ENCODE data around the gene SPHK1.

Gene SPHK1

DNA sequence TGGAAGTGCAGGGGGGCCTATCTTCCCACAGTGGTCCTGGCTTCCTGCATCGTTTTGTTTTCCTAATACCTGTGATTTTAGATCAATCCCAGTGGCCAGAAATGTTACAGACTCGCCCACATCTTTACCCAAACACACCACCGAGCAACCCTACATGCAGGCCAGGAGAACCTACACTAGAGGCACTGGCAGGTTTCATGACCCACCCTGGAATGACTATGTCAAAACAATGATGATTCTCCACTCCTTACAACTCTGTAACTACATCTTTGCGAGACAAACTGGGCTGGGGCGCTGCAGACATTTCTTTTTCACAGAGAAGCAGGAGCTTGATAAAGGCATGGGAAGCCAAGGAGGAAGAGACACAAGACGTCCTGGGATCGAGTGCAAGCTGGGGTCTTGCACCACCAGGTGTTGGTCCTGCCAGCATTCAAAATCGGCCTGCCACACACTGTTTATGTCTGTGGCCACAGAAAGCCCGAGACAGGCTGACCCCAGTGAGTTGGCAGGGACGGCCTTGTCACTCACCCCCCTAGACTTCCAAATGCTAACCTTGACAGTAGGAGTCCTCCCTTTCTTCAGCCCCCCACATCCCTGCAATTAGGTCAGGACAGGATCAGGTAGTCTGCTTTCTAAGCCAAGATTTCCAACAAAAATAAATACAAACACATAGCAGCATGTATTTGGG, 36.1 kb downstream of the SPHK1 start:
- no peak overlapping the region for H3K27ac ChIP-seq
- TF ChIP-seq, protein P1, sequence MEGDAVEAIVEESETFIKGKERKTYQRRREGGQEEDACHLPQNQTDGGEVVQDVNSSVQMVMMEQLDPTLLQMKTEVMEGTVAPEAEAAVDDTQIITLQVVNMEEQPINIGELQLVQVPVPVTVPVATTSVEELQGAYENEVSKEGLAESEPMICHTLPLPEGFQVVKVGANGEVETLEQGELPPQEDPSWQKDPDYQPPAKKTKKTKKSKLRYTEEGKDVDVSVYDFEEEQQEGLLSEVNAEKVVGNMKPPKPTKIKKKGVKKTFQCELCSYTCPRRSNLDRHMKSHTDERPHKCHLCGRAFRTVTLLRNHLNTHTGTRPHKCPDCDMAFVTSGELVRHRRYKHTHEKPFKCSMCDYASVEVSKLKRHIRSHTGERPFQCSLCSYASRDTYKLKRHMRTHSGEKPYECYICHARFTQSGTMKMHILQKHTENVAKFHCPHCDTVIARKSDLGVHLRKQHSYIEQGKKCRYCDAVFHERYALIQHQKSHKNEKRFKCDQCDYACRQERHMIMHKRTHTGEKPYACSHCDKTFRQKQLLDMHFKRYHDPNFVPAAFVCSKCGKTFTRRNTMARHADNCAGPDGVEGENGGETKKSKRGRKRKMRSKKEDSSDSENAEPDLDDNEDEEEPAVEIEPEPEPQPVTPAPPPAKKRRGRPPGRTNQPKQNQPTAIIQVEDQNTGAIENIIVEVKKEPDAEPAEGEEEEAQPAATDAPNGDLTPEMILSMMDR (IDR thresholded peaks at IDR 0.05): no peak
- no peak for TF ChIP-seq ZFX (IDR thresholded peaks at IDR 0.05; ENCODE audit: borderline replicate concordance)

DNA sequence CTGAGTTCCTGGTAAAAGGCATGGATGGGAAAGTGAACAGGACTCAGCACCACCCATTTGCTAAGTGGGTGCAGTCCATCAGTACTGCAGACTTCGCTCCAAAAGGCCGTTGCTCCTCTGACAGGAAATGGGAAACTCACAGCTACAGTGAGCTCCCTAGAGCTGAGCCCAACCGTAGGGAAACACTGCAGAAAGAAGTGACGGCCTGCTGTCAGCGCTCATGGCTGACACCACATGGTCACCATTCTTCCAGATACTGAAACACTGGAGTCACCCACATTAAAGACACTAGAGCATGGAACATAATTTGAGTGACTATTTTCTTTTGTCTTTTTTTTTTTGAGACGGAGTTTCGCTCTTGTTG, 36.6 kb downstream of the SPHK1 start:
- no peak overlapping the region for H3K27ac ChIP-seq
- no peak for TF ChIP-seq ZFX (IDR thresholded peaks at IDR 0.05; ENCODE audit: borderline replicate concordance)
- TF ChIP-seq, protein P1 (IDR thresholded peaks at IDR 0.05): no peak

DNA sequence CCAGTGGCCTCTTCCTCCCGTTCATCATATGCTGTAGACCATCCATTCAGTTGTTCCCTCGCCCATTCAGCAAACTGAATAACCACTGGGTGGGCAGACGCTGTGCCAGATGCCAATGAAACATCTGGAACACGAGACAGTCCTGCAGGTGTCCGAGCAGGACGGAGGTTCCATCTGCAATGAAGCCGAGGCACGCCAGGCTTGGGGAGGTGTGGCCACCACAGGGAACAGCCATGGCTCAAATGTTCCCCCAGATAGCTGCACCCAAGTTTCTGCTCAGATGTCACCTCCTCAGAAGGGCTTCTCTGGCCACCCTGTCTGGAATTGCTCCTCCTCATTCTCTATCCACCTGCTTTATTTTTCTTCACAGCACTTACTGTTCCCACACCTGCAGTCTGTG, 38.0 kb downstream of the SPHK1 start:
- no peak overlapping the region for H3K27ac ChIP-seq
- TF ChIP-seq, protein P1 (IDR thresholded peaks at IDR 0.05): no peak

DNA sequence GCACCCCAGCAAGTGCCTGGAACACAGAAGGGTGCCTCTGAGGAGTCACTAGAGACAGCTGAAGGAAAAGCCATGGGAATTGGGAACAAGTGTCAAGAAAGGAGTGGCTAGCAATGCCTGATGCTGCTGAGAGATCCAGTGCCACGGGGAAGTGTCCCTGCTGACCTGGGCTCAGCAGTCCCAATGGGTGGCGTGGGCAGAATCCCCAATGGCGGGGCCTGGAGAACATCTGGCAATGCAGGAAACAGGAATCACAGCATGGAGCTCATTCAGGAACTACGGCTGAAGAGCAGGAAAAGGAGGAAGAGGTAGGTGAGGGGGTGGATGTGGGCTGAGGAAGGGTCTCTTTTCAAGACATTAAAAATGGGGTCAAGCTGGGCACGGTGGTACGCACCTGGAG, 38.5 kb downstream of the SPHK1 start:
- no peak overlapping the region for H3K27ac ChIP-seq
- no peak for TF ChIP-seq ZFX (IDR thresholded peaks at IDR 0.05; ENCODE audit: borderline replicate concordance)
- TF ChIP-seq, protein P1 (IDR thresholded peaks at IDR 0.05): no peak

DNA sequence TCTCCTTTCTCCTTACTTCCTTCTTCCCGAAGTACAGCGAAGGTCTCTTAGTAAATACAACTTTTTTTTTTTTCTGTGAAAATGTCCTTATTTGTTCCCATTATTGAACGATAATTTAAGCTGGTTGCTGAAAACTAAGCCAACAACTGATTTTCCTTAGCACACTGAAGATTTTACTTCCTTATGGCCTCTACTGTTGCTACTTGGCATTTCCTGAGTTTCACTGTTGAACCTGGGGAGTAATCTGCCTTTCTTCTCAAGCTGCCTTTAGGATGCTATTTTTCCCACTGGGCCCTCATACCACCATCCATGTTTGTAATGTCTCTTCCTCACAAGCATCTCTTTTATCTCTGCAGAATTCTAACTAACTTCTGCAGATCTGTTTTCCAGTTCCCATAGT, 42.4 kb downstream of the SPHK1 start:
- TF ChIP-seq ZFX (IDR thresholded peaks at IDR 0.05; ENCODE audit: borderline replicate concordance): no peak
- TF ChIP-seq, protein P1 (IDR thresholded peaks at IDR 0.05): no peak
- H3K27ac ChIP-seq: no peak overlapping the region

DNA sequence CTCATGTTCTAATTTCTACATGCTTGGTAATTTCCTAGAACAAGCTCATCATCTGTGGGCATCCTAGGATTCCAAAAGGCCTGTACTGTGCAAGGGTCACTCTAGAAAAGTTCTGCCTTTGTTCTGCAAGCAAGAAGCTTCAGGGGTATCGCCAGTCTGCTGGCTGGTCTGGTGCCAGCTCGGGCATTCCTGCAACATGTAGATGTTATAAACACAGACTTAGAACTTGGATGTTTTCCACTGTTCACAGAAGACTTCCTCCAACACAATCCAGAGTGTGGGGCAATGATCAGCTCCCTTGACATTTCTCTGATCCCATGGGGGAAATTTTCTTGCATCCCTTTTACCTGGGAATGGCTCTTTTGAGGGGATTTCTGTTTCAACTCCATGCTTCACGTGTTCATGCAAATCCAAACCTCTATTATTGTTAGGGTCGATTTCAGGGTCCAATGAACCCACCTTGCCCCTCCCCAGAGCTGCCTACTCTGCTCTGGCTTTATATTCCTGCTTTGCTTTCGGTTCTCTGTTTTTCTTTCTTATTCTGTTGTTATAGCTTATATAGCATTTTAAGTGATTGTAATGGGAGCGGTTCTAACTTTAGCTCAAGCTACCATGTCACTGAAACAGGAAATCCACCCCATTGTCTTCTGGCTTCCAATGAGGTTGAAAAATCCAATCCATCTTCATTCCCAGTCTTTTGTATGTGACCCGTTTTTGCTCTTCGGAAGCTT, 43.3 kb downstream of the SPHK1 start:
- H3K27ac ChIP-seq: no peak overlapping the region
- TF ChIP-seq, protein P1 (IDR thresholded peaks at IDR 0.05): no peak
- no peak for TF ChIP-seq ZFX (IDR thresholded peaks at IDR 0.05; ENCODE audit: borderline replicate concordance)

DNA sequence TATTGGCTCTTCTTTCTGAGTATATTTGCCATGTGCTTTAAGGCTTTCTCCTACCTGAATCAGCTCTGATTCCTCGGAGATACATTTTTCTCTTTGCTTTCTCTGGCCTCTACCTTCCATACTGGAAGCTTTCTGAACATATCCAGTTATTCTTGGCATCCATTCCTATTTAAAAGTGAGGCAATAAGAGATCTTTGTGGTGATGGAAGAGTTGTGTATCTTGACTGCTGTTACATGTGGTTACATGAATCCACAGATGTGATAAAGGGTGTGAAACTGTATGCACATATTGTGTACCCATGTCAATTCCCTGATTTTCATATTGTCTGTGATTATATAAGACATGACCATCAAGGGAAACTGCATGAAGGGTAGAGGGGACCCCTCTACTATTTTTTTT, 44.1 kb downstream of the SPHK1 start:
- no peak for TF ChIP-seq ZFX (IDR thresholded peaks at IDR 0.05; ENCODE audit: borderline replicate concordance)

More for the DNA sequence above, 44.1 kb downstream of the SPHK1 start:
- H3K27ac ChIP-seq: no peak overlapping the region

Measured in 22Rv1 (cell line).